ENCODE measurements around the gene ATP13A1.
A peak's percentile ranks its signal among the peaks of the same experiment; 100 is the strongest.

The ATP13A1 gene

GRCh38 chr19:19662344-19662743 is 1.1 kb downstream of the ATP13A1 start:
- no peak for DNase-seq (ENCODE audit: extremely low spot score)
- POLR2A ChIA-PET, result interaction anchor here (1.1 to 1.4 kb wide), 2 partner anchors 203 to 238 kb away, joined by 3 read pairs; partner anchors contain the start of genes ZNF253 and ZNF93
- TF ChIP-seq, protein P1, sequence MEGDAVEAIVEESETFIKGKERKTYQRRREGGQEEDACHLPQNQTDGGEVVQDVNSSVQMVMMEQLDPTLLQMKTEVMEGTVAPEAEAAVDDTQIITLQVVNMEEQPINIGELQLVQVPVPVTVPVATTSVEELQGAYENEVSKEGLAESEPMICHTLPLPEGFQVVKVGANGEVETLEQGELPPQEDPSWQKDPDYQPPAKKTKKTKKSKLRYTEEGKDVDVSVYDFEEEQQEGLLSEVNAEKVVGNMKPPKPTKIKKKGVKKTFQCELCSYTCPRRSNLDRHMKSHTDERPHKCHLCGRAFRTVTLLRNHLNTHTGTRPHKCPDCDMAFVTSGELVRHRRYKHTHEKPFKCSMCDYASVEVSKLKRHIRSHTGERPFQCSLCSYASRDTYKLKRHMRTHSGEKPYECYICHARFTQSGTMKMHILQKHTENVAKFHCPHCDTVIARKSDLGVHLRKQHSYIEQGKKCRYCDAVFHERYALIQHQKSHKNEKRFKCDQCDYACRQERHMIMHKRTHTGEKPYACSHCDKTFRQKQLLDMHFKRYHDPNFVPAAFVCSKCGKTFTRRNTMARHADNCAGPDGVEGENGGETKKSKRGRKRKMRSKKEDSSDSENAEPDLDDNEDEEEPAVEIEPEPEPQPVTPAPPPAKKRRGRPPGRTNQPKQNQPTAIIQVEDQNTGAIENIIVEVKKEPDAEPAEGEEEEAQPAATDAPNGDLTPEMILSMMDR (IDR thresholded peaks at IDR 0.05; ENCODE audit: control extremely low read depth, extremely low read depth, low read depth, missing control alignments), result no peak
- CTCF ChIA-PET, result interaction anchor here (1.0 to 2.3 kb wide), 11 partner anchors 7 to 146 kb away, joined by 3 to 7 read pairs (median 5); partner anchors contain the start of genes GMIP and NDUFA13

GRCh38 chr19:19661675-19662251 is 1.7 kb downstream of the ATP13A1 start:
- peak; percentile 80 for DNase-seq (ENCODE audit: extremely low spot score)
- ChIA-PET POLR2A (interaction anchor here (1.1 kb wide), 1 partner anchor 239 kb away, joined by 3 read pairs; the partner anchor contains the start of gene ZNF93), CTCF (interaction anchor here (0.8 to 2.3 kb wide), 10 partner anchors 9 to 146 kb away, joined by 3 to 7 read pairs (median 4); partner anchors contain the start of genes GMIP and NDUFA13)
- TF ChIP-seq, protein P1 (IDR thresholded peaks at IDR 0.05; ENCODE audit: control extremely low read depth, extremely low read depth, low read depth, missing control alignments), result no peak

DNA sequence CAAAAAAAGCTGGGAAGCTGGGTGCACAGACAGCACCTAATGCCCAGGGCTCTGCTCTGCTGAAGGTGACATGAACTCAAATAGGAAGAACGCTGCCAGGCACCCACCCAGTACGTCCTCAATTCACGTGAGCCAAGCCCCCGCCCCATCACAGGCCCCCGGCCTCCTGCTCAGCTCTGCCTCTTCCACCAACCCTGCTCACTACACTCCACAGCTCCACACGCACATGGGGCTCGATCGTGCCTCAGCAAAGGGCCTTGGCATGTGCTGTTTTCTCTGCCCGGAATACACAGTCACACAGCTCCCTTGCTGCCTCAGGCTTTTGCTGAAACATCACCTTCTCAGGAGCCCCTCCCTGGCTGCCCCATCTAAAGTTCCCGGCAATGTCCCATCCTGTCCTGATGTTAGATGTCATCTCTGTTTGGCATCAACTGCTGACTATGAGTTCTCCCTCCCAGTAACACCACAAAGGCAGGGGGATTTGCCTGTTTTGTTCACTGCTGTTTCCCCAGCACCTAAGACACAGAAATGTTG is 2.3 kb downstream of the ATP13A1 start:
- DNase-seq (ENCODE audit: extremely low spot score), result no peak
- CTCF ChIA-PET, result interaction anchor here (0.8 to 2.3 kb wide), 10 partner anchors 8 to 131 kb away, joined by 3 to 7 read pairs (median 4); partner anchors contain the start of gene GMIP
- TF ChIP-seq, protein P1 (IDR thresholded peaks at IDR 0.05; ENCODE audit: control extremely low read depth, extremely low read depth, low read depth, missing control alignments), result no peak
- POLR2A ChIA-PET, result no interaction called here

- no peak for DNase-seq (ENCODE audit: extremely low spot score)
- TF ChIP-seq, protein P1 (IDR thresholded peaks at IDR 0.05; ENCODE audit: control extremely low read depth, extremely low read depth, low read depth, missing control alignments), result no peak
- ChIA-PET POLR2A (no interaction called here), CTCF (interaction anchor here (1.4 kb wide), 1 partner anchor 16 kb away, joined by 5 read pairs; the partner anchor contains the start of gene GMIP)
Observed at GRCh38 chr19:19659646-19660245, 3.7 kb downstream of the ATP13A1 start.

GRCh38 chr19:19657397-19657783 is 6.1 kb downstream of the ATP13A1 start:
- no peak for DNase-seq (ENCODE audit: extremely low spot score)
- POLR2A ChIA-PET, result no interaction called here
- CTCF ChIA-PET, result interaction anchor here (1.2 to 1.8 kb wide), 2 partner anchors 13 to 125 kb away, joined by 4 to 7 read pairs; no protein-coding TSS in a partner anchor
- TF ChIP-seq, protein P1 (IDR thresholded peaks at IDR 0.05; ENCODE audit: control extremely low read depth, extremely low read depth, low read depth, missing control alignments), result no peak
